K562 (cell line): Measurements from ENCODE around the gene HOXB1. TPM values are rescaled to one million over a fixed set of nuclear protein-coding genes. Genes with fewer than 3 reads are reported as not detected.
"Not testable (repeated sequence)": the region's sequence is repeated elsewhere in the genome, so short reads cannot be mapped to it uniquely, and the experiment has no call there.

Experiments
- ATAC-seq: fragments of 200-7000 bp; cut with Tn5 transposase; 3 replicates; pipeline ENCODE4 v1.9.1; 2020; ENCODE audit warnings: moderate library complexity
- BruUV-seq: library from RNA; stranded (reverse); fragments of 400-500 nt; replicated peaks from 2 replicates; lab custom pipeline; 2021; lab: Mats Ljungman, UMichigan
- CTCF ChIA-PET: fragments of 300-600 bp; formaldehyde crosslinking; extraction: SDS; loops from one replicate; lab custom pipeline; 2021; ENCODE audit warnings: low intra/inter-chr PET ratio; lab: Yijun Ruan, JAX
- POLR2A ChIA-PET: fragments of 300-600, 350-650 bp; sonication (Branson Sonifier 250); formaldehyde crosslinking; extraction: SDS; loops from one replicate; lab custom pipeline; 2021; ENCODE audit warnings: antibody characterized with exemption, inconsistent platforms; lab: Yijun Ruan, JAX
- DNase-seq, 4 experiments: peaks; one replicate each; pipeline versions ENCODE4 v3.0.0 to v3.0.0-alpha.2; 2011 to 2018; ENCODE audit warnings: low spot score in 3 of 4, mixed read lengths in 3 of 4; ENCODE audit errors: extremely low read depth in 1 of 4
- FAIRE-seq: peaks from 2 replicates; lab custom pipeline; 2011; peaks lifted over from hg19 to GRCh38; lab: Jason Lieb, UNC
- H2AFZ ChIP-seq: 2 replicates; pipeline ENCODE4 v1.6.0; 2011; ENCODE audit warnings: low read depth, low read length, control low read depth, inconsistent platforms
- H3K27ac ChIP-seq: fragments of 200-600 bp; 3 replicates; pipeline ENCODE4 v1.8.0; 2011; ENCODE audit warnings: low read depth, mild to moderate bottlenecking, control low read depth, inconsistent platforms, low read length, moderate library complexity, mixed read lengths; ENCODE audit errors: extremely low read depth
- H3K27me3 ChIP-seq, 2 experiments: fragments of 300-600 bp in 1 of 2; 2 replicates in 1 of 2; 3 replicates in 1 of 2; pipeline versions ENCODE4 v1.6.0 to v1.8.0; 2011; ENCODE audit warnings: inconsistent platforms in 2 of 2, low read length in 2 of 2, mild to moderate bottlenecking in 1 of 2, mixed read lengths in 1 of 2, moderate library complexity in 1 of 2; ENCODE audit not compliant: control insufficient read depth in 2 of 2, insufficient read depth in 2 of 2
- H3K36me3 ChIP-seq: fragments of 300-600 bp; 3 replicates; pipeline ENCODE4 v1.8.0; 2011; ENCODE audit warnings: mild to moderate bottlenecking, low read length, inconsistent platforms; ENCODE audit not compliant: control insufficient read depth, insufficient read depth
- H3K4me1 ChIP-seq, 2 experiments: fragments of 200-600 bp in 1 of 2; replicated peaks in 1 of 2; 2 replicates in 1 of 2; 3 replicates in 1 of 2; pipeline versions ENCODE4 v1.5.1 to v1.8.0; 2011; ENCODE audit warnings: inconsistent platforms in 2 of 2, low read length in 2 of 2, mild to moderate bottlenecking in 1 of 2, mixed read lengths in 1 of 2, moderate library complexity in 1 of 2; ENCODE audit not compliant: control insufficient read depth in 2 of 2, insufficient read depth in 2 of 2
- H3K4me2 ChIP-seq: 2 replicates; pipeline ENCODE4 v1.6.1; 2011; ENCODE audit warnings: low read length, control low read depth, inconsistent platforms, mixed read lengths; ENCODE audit not compliant: insufficient read depth
- H3K4me3 ChIP-seq: fragments of 200-600 bp; sonication (generic), shearing (Covaris generic); 2 replicates; pipeline ENCODE4 v1.5.1; 2016; ENCODE audit warnings: control low read depth, inconsistent platforms
- H3K79me2 ChIP-seq: fragments of 200-600 bp; 3 replicates; pipeline ENCODE4 v1.8.0; 2011; ENCODE audit warnings: low read length, inconsistent platforms; ENCODE audit not compliant: control insufficient read depth, insufficient read depth
- H3K9ac ChIP-seq, 2 experiments: 2 replicates each; pipeline versions ENCODE4 v1.6.0 to v1.6.1; 2011; ENCODE audit warnings: low read depth in 2 of 2, low read length in 2 of 2, control low read depth in 1 of 2, inconsistent platforms in 1 of 2, mild to moderate bottlenecking in 1 of 2, mixed read lengths in 1 of 2; ENCODE audit not compliant: insufficient read depth in 1 of 2
- H3K9me1 ChIP-seq: one replicate; pipeline ENCODE4 v1.6.0; 2011; ENCODE audit warnings: inconsistent platforms, mild to moderate bottlenecking, low read length, moderate library complexity; ENCODE audit not compliant: control insufficient read depth, insufficient read depth
- H3K9me3 ChIP-seq: replicated peaks from 2 replicates; pipeline ENCODE4 v1.5.1; 2011; ENCODE audit warnings: low read depth, low read length, inconsistent platforms; ENCODE audit not compliant: control insufficient read depth, insufficient read depth
- H4K20me1 ChIP-seq: replicated peaks from 2 replicates; pipeline ENCODE4 v1.6.1; 2011; ENCODE audit warnings: low read length, inconsistent platforms, mixed read lengths; ENCODE audit not compliant: control insufficient read depth, insufficient read depth
- BCL6 ChIP-seq: fragments of 250-450 bp; sonication (Bioruptor Pico); IDR thresholded peaks from 2 replicates; pipeline ENCODE4 v1.4.0; 2020
- BCOR ChIP-seq: fragments of 450-650 bp; IDR thresholded peaks from 2 replicates; pipeline ENCODE4 v1.6.1; 2016
- E2F1 ChIP-seq: sonication (generic); formaldehyde crosslinking; IDR thresholded peaks from 2 replicates; pipeline ENCODE4 v1.8.1; 2023; ENCODE audit warnings: mild to moderate bottlenecking, missing genetic modification reagents, moderate library complexity
- FOXA1 ChIP-seq: fragments of 450-650 bp; IDR thresholded peaks from 2 replicates; pipeline ENCODE4 v1.6.1; 2016; ENCODE audit warnings: mild to moderate bottlenecking, borderline replicate concordance
- HMBOX1 ChIP-seq: sonication (generic); IDR thresholded peaks from 2 replicates; pipeline ENCODE4 v1.6.1; 2016
- MCM3 ChIP-seq: fragments of 450-650 bp; IDR thresholded peaks from 2 replicates; pipeline ENCODE4 v1.6.1; 2016
- MYNN ChIP-seq, 2 experiments: sonication (generic); formaldehyde crosslinking in 1 of 2; IDR thresholded peaks; 2 replicates each; pipeline versions ENCODE4 v1.5.0 to v1.6.1; 2016 to 2020; ENCODE audit warnings: antibody characterized with exemption in 1 of 2, missing genetic modification reagents in 1 of 2
- NELFE ChIP-seq: IDR thresholded peaks from 2 replicates; pipeline ENCODE4 v1.6.1; 2011; ENCODE audit warnings: mild to moderate bottlenecking; ENCODE audit not compliant: insufficient read depth, insufficient read length
- NR0B1 ChIP-seq: fragments of 450-650 bp; IDR thresholded peaks from one replicate; pipeline ENCODE4 v1.6.1; 2018; ENCODE audit warnings: mild to moderate bottlenecking, moderate library complexity; ENCODE audit not compliant: partially characterized antibody
- POLR2AphosphoS2 ChIP-seq: IDR thresholded peaks from 2 replicates; pipeline ENCODE4 v1.6.1; 2012; ENCODE audit warnings: low read length, improper control_type of control experiment
- SMARCB1 ChIP-seq: IDR thresholded peaks from 2 replicates; pipeline ENCODE4 v1.6.1; 2011; ENCODE audit warnings: improper control_type of control experiment, low read depth; ENCODE audit not compliant: insufficient read length
- SRSF7 ChIP-seq: fragments of 200-400 bp; formaldehyde crosslinking; optimal IDR thresholded peaks from 2 replicates; pipeline ENCODE3; 2017; ENCODE audit warnings: mild to moderate bottlenecking, low read depth, low read length
- ZNF175 ChIP-seq: fragments of 200-800 bp; sonication (Bioruptor generic); IDR thresholded peaks from 2 replicates; pipeline ENCODE4 v1.6.1; 2016; ENCODE audit warnings: low read depth, mild to moderate bottlenecking, missing genetic modification characterization, missing compliant biosample characterization
- WGBS: fragments of 100-300 bp; shearing (Covaris generic); methylation state at CpG from one replicate; pipeline ENCODE4 v1.1.6; 2016; ENCODE audit warnings: low coverage, mixed read lengths; ENCODE audit not compliant: insufficient coverage; ENCODE audit errors: missing lambda C conversion rate; 5-methylcytosine and 5-hydroxymethylcytosine counted together
- in situ Hi-C: fragments of 300-500 bp; cut with MboI; formaldehyde crosslinking; loops from 4 replicates; pipeline ENCODE4 v1.15.0; 2018; ENCODE audit warnings: inconsistent platforms, mixed read lengths
- intact Hi-C: fragments of 100-400 bp; cut with micrococcal nuclease; formaldehyde crosslinking; loops from 2 replicates; pipeline ENCODE4 v1.14.2; 2022
- polyA plus RNA-seq, 8 experiments: library from polyadenylated mRNA; depleted of rRNA in 4 of 8; stranded (reverse) in 5 of 8; unstranded in 3 of 8; fragments of >200 nt; fragmentation: Nextera tagmentation in 2 of 8; fragmentation: Illumina TruSeq in 1 of 8; extraction: Ambion mirVana in 2 of 8; extraction: Trizol in 1 of 8; gene quantifications; 2 replicates each; pipeline versions ENCODE4 v1.2.1 to v1.2.3, GENCODE V29; 2011 to 2014; ENCODE audit warnings: inconsistent platforms in 1 of 8, missing spikeins in 1 of 8
- total RNA-seq, 7 experiments: library from RNA; depleted of rRNA in 6 of 7; stranded (reverse); fragments of >200 nt in 6 of 7; fragmentation: Illumina TruSeq in 2 of 7; extraction: Trizol in 2 of 7; gene quantifications; 2 replicates each; pipeline versions ENCODE4 v1.2.1 to v1.2.3, GENCODE V29; 2011 to 2021; ENCODE audit warnings: low replicate concordance in 1 of 7

Gene HOXB1
- total and polyA plus RNA-seq, 9 of the 15 experiments (the other 6 are each of a cell fraction or from before 2014, with no cell fraction given), result 0.04 TPM; not detected in 8

GRCh38 chr17:48482301-48482700 is 48.5 kb downstream of the HOXB1 start:
- H3K27me3 ChIP-seq, H3K9ac ChIP-seq, H3K4me3 ChIP-seq, FAIRE-seq, H3K27ac ChIP-seq, ATAC-seq, H3K36me3 ChIP-seq, H4K20me1 ChIP-seq, H3K9me1 ChIP-seq, in situ Hi-C loops, CTCF ChIA-PET, BruUV-seq, H3K4me2 ChIP-seq, H3K9me3 ChIP-seq, H3K79me2 ChIP-seq, DNase-seq: not testable (repeated sequence)
- TF ChIP-seq ZNF175, result 0 out of 2 replicates have a peak, but pooled peaks have one; percentile 35
- H2AFZ ChIP-seq, result peak overlapping the region; percentile 47
- POLR2A ChIA-PET, result interaction anchor here (0.7 to 2.3 kb wide), 6 partner anchors 10 to 136 kb away, joined by 3 to 6 read pairs (median 4); no protein-coding TSS in a partner anchor
- H3K4me1 ChIP-seq, result peaks cover 8 to 55% of the 10 kb centered on the region in 2 experiments; a peak in 4 of 5 replicates
- 71% methylated on average over 4 of the region's 4 CpGs for WGBS
- intact Hi-C loops, result loop anchor here (10.0 kb wide), 1 partner anchor 268 kb away; no protein-coding TSS in a partner anchor

GRCh38 chr17:48479014-48479402 is 51.8 kb downstream of the HOXB1 start:
- peak overlapping the region; percentile 76 for H3K27ac ChIP-seq
- ATAC-seq (no peak), FAIRE-seq (no peak), DNase-seq (no peak)
- peak overlapping the region in 1 of 2 experiments; percentile 53; a peak in 2 of 4 replicates for H3K9ac ChIP-seq
- H3K4me3 ChIP-seq, result no peak overlapping the region
- no peaks in the 10 kb centered on the region for H4K20me1 ChIP-seq
- H2AFZ ChIP-seq, result peak overlapping the region; percentile 73
- no peaks in the 10 kb centered on the region for H3K9me1 ChIP-seq
- peaks cover 8 to 44% of the 10 kb centered on the region in 2 experiments; a peak in 4 of 5 replicates for H3K4me1 ChIP-seq
- WGBS, result 44% methylated on average over 1 of the region's 2 CpGs
- no peaks in the 10 kb centered on the region for H3K79me2 ChIP-seq
- no peak overlapping the region for H3K4me2 ChIP-seq
- ChIA-PET CTCF (no interaction called here), POLR2A (no interaction called here)
- no peaks in the 10 kb centered on the region for H3K27me3 ChIP-seq
- BruUV-seq, result no TSS peak
- intact Hi-C loops, result no loop called here
- in situ Hi-C loops, result no loop called here
- no peaks in the 10 kb centered on the region for H3K36me3 ChIP-seq
- H3K9me3 ChIP-seq, result no peaks in the 10 kb centered on the region
- TF ChIP-seq MYNN (IDR thresholded peaks at IDR 0.05) (no peak), MYNN (CRISPR knock-in tag; IDR thresholded peaks at IDR 0.05) (no peak), NELFE (no peak), MCM3 (no peak), FOXA1 (no peak), HMBOX1 (peak; percentile 60; the same call in 1 of the 2 replicates), E2F1 (CRISPR knock-in tag) (no peak), NR0B1 (no peak), BCL6 (CRISPR knock-in tag) (no peak), SRSF7 (no peak), BCOR (0 out of 2 replicates have a peak, but pooled peaks have one; percentile 1), SMARCB1 (no peak), POLR2AphosphoS2 (no peak)
